Measurements from ENCODE around the gene KBTBD6.

DNA sequence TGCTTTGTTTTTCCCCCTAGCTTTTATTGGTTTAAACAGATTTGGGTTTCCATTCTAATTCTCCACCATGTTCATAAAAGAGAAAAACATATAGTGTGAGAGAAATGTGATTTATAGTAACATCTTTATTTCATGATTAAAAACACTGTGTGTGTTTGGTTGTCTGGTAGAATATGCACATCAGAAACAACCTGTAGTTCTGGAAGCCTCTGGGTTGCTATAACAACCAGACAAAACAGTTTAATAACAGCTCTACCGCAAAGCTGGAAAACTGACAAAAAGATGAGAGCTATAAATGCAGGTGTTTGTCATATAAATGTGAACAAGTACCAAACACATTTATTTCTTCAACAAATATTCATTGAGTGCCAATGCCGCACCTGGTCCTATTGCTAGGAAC lies 9.8 kb downstream of the KBTBD6 start:
- TF ChIP-seq, protein P1, sequence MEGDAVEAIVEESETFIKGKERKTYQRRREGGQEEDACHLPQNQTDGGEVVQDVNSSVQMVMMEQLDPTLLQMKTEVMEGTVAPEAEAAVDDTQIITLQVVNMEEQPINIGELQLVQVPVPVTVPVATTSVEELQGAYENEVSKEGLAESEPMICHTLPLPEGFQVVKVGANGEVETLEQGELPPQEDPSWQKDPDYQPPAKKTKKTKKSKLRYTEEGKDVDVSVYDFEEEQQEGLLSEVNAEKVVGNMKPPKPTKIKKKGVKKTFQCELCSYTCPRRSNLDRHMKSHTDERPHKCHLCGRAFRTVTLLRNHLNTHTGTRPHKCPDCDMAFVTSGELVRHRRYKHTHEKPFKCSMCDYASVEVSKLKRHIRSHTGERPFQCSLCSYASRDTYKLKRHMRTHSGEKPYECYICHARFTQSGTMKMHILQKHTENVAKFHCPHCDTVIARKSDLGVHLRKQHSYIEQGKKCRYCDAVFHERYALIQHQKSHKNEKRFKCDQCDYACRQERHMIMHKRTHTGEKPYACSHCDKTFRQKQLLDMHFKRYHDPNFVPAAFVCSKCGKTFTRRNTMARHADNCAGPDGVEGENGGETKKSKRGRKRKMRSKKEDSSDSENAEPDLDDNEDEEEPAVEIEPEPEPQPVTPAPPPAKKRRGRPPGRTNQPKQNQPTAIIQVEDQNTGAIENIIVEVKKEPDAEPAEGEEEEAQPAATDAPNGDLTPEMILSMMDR (IDR thresholded peaks at IDR 0.05; ENCODE audit: low read depth, low read length, missing input control) = no peak
- TF ChIP-seq YY1 (IDR thresholded peaks at IDR 0.05) (no peak), FOXA1 (IDR thresholded peaks at IDR 0.05) (no peak)
